Stimulated activated naive B cell treated with anti-CD40 and anti-IgM and Interleukin-4, amounts not matched to agents 10 μg/mL and 1 μg/mL and 100 μg/mL, for 72 hours (primary cell): ENCODE results near the gene MSTN.
A peak's percentile ranks its signal among the peaks of the same experiment; 100 is the strongest.

Experiments used
- ATAC-seq, 2 donors: fragments of 150-1000 bp; cut with Tn5 transposase; replicated peaks; 2 replicates each; pipeline ENCODE4 v1.10.0; 2021; ENCODE audit warnings: moderate library complexity in 1 of 2
- DNase-seq: peaks from one replicate; pipeline ENCODE4 v3.0.0; 2021
- H3K27ac Mint-ChIP-seq: one replicate; pipeline ENCODE4 v1.8.0; 2022; ENCODE audit warnings: mild to moderate bottlenecking, mixed read lengths
- H3K27me3 Mint-ChIP-seq, 2 donors: one replicate each; pipeline ENCODE4 v1.8.0; 2022; ENCODE audit warnings: mixed read lengths in 2 of 2
- H3K36me3 Mint-ChIP-seq, 2 donors: one replicate each; pipeline ENCODE4 v1.8.0; 2022; ENCODE audit warnings: mixed read lengths in 2 of 2, mild to moderate bottlenecking in 1 of 2
- H3K4me1 Mint-ChIP-seq, 2 donors: one replicate each; pipeline ENCODE4 v1.8.0; 2022; ENCODE audit warnings: mixed read lengths in 2 of 2, mild to moderate bottlenecking in 1 of 2
- H3K4me3 Mint-ChIP-seq, 2 donors: one replicate each; pipeline ENCODE4 v1.8.0; 2022; ENCODE audit warnings: mild to moderate bottlenecking in 2 of 2, mixed read lengths in 2 of 2, moderate library complexity in 1 of 2
- H3K9me3 Mint-ChIP-seq, 2 donors: one replicate each; pipeline ENCODE4 v1.8.0; 2022; ENCODE audit warnings: mixed read lengths in 2 of 2, mild to moderate bottlenecking in 1 of 2

The MSTN gene

GRCh38 chr2:190084704-190085103 lies 22.2 kb upstream of the MSTN start:
- Mint-ChIP-seq H3K4me1 (no peaks in the 10 kb centered on the region), H3K4me3 (no peak overlapping the region)

GRCh38 chr2:190082118-190082517 lies 19.6 kb upstream of the MSTN start:
- H3K4me3 Mint-ChIP-seq, result no peak overlapping the region
- no peaks in the 10 kb centered on the region for H3K36me3 Mint-ChIP-seq
- no peak for ATAC-seq
- no peak overlapping the region for H3K27ac Mint-ChIP-seq
- no peak for DNase-seq
- H3K9me3 Mint-ChIP-seq, result no peaks in the 10 kb centered on the region
- no peaks in the 10 kb centered on the region for H3K4me1 Mint-ChIP-seq
- H3K27me3 Mint-ChIP-seq, result peaks cover 5 to 10% of the 10 kb centered on the region in 2 donors

More at GRCh38 chr2:190084704-190085103, 22.2 kb upstream of the MSTN start:
- Mint-ChIP-seq H3K9me3 (no peaks in the 10 kb centered on the region), H3K27ac (no peak overlapping the region), H3K27me3 (peaks cover 0 to 5% of the 10 kb centered on the region in 2 donors), H3K36me3 (no peaks in the 10 kb centered on the region)
- ATAC-seq (no peak), DNase-seq (no peak)

- Mint-ChIP-seq H3K4me3 (no peak overlapping the region), H3K36me3 (no peaks in the 10 kb centered on the region), H3K4me1 (no peaks in the 10 kb centered on the region), H3K27ac (no peak overlapping the region), H3K9me3 (no peaks in the 10 kb centered on the region), H3K27me3 (peaks cover 5 to 10% of the 10 kb centered on the region in 2 donors)
- ATAC-seq (no peak), DNase-seq (no peak)
Measured at GRCh38 chr2:190080527-190081049, 18.1 kb upstream of the MSTN start.

GRCh38 chr2:190079160-190079559 lies 16.6 kb upstream of the MSTN start:
- Mint-ChIP-seq H3K36me3 (no peaks in the 10 kb centered on the region), H3K4me3 (no peak overlapping the region), H3K27ac (no peak overlapping the region), H3K4me1 (no peaks in the 10 kb centered on the region), H3K27me3 (peaks cover 5 to 10% of the 10 kb centered on the region in 2 donors), H3K9me3 (peaks cover 0 to 1% of the 10 kb centered on the region in 2 donors)
- DNase-seq, result no peak
- ATAC-seq, result no peak

- Mint-ChIP-seq H3K36me3 (no peaks in the 10 kb centered on the region), H3K4me3 (no peak overlapping the region), H3K27ac (no peak overlapping the region), H3K9me3 (peaks cover 0 to 1% of the 10 kb centered on the region in 2 donors), H3K27me3 (peaks cover 4 to 5% of the 10 kb centered on the region in 2 donors), H3K4me1 (no peaks in the 10 kb centered on the region)
- ATAC-seq, result no peak
- DNase-seq, result no peak
Measured at GRCh38 chr2:190075623-190076022, 13.1 kb upstream of the MSTN start.

GRCh38 chr2:190069936-190070696 lies 7.6 kb upstream of the MSTN start:
- H3K4me3 Mint-ChIP-seq, result no peak overlapping the region
- no peak overlapping the region for H3K27ac Mint-ChIP-seq
- H3K36me3 Mint-ChIP-seq, result no peaks in the 10 kb centered on the region
- H3K9me3 Mint-ChIP-seq, result no peaks in the 10 kb centered on the region
- H3K27me3 Mint-ChIP-seq, result no peaks in the 10 kb centered on the region
- DNase-seq, result no peak
- peaks cover 0 to 6% of the 10 kb centered on the region in 2 donors for H3K4me1 Mint-ChIP-seq
- ATAC-seq, result peak in 1 of 2 donors; percentile 51

GRCh38 chr2:190068764-190069163 lies 6.2 kb upstream of the MSTN start:
- H3K4me1 Mint-ChIP-seq, result peaks cover 0 to 6% of the 10 kb centered on the region in 2 donors
- no peak for DNase-seq
- no peaks in the 10 kb centered on the region for H3K9me3 Mint-ChIP-seq
- no peak overlapping the region for H3K27ac Mint-ChIP-seq
- H3K4me3 Mint-ChIP-seq, result no peak overlapping the region
- no peak for ATAC-seq
- H3K27me3 Mint-ChIP-seq, result no peaks in the 10 kb centered on the region
- no peaks in the 10 kb centered on the region for H3K36me3 Mint-ChIP-seq

GRCh38 chr2:190065839-190066238 lies 3.3 kb upstream of the MSTN start:
- Mint-ChIP-seq H3K36me3 (no peaks in the 10 kb centered on the region), H3K27ac (no peak overlapping the region), H3K9me3 (no peaks in the 10 kb centered on the region), H3K4me3 (no peak overlapping the region), H3K4me1 (peaks cover 0 to 6% of the 10 kb centered on the region in 2 donors), H3K27me3 (no peaks in the 10 kb centered on the region)
- DNase-seq (no peak), ATAC-seq (no peak)

- Mint-ChIP-seq H3K36me3 (no peaks in the 10 kb centered on the region), H3K9me3 (no peaks in the 10 kb centered on the region), H3K4me1 (peaks cover 0 to 6% of the 10 kb centered on the region in 2 donors), H3K4me3 (no peak overlapping the region), H3K27me3 (no peaks in the 10 kb centered on the region), H3K27ac (no peak overlapping the region)
- DNase-seq, result no peak
- no peak for ATAC-seq
Measured at GRCh38 chr2:190063624-190064023, 1.1 kb upstream of the MSTN start.

- Mint-ChIP-seq H3K9me3 (no peaks in the 10 kb centered on the region), H3K36me3 (no peaks in the 10 kb centered on the region), H3K4me3 (no peak overlapping the region), H3K27ac (no peak overlapping the region), H3K27me3 (no peaks in the 10 kb centered on the region), H3K4me1 (no peaks in the 10 kb centered on the region)
- ATAC-seq (no peak), DNase-seq (no peak)
Measured at GRCh38 chr2:190062053-190062452, 476 bp downstream of the MSTN start.

- H3K4me3 Mint-ChIP-seq, result no peak overlapping the region
- DNase-seq (no peak), ATAC-seq (no peak)
- no peaks in the 10 kb centered on the region for H3K9me3 Mint-ChIP-seq
- no peaks in the 10 kb centered on the region for H3K4me1 Mint-ChIP-seq
- no peaks in the 10 kb centered on the region for H3K36me3 Mint-ChIP-seq
- no peak overlapping the region for H3K27ac Mint-ChIP-seq
- no peaks in the 10 kb centered on the region for H3K27me3 Mint-ChIP-seq
Measured at GRCh38 chr2:190060626-190061025, 1.9 kb downstream of the MSTN start.

GRCh38 chr2:190060019-190060418 lies 2.5 kb downstream of the MSTN start:
- H3K9me3 Mint-ChIP-seq, result no peaks in the 10 kb centered on the region
- no peaks in the 10 kb centered on the region for H3K4me1 Mint-ChIP-seq
- no peak for DNase-seq
- no peaks in the 10 kb centered on the region for H3K36me3 Mint-ChIP-seq
- H3K27me3 Mint-ChIP-seq, result no peaks in the 10 kb centered on the region
- H3K27ac Mint-ChIP-seq, result no peak overlapping the region
- H3K4me3 Mint-ChIP-seq, result no peak overlapping the region
- no peak for ATAC-seq

GRCh38 chr2:190053426-190053825 lies 9.1 kb downstream of the MSTN start:
- Mint-ChIP-seq H3K4me1 (no peaks in the 10 kb centered on the region), H3K27ac (no peak overlapping the region)

GRCh38 chr2:190052307-190052706 lies 10.2 kb downstream of the MSTN start:
- Mint-ChIP-seq H3K9me3 (no peaks in the 10 kb centered on the region), H3K27me3 (peaks cover 0 to 4% of the 10 kb centered on the region in 2 donors), H3K27ac (no peak overlapping the region), H3K4me1 (no peaks in the 10 kb centered on the region), H3K36me3 (no peaks in the 10 kb centered on the region), H3K4me3 (no peak overlapping the region)
- ATAC-seq (no peak), DNase-seq (no peak)

More at GRCh38 chr2:190053426-190053825, 9.1 kb downstream of the MSTN start:
- Mint-ChIP-seq H3K27me3 (peaks cover 0 to 4% of the 10 kb centered on the region in 2 donors), H3K9me3 (no peaks in the 10 kb centered on the region), H3K36me3 (no peaks in the 10 kb centered on the region), H3K4me3 (no peak overlapping the region)
- no peak for DNase-seq
- ATAC-seq, result no peak

GRCh38 chr2:190051223-190051622 lies 11.3 kb downstream of the MSTN start:
- Mint-ChIP-seq H3K27ac (no peak overlapping the region), H3K36me3 (no peaks in the 10 kb centered on the region), H3K4me3 (no peak overlapping the region), H3K4me1 (no peaks in the 10 kb centered on the region), H3K27me3 (peaks cover 0 to 4% of the 10 kb centered on the region in 2 donors), H3K9me3 (no peaks in the 10 kb centered on the region)
- ATAC-seq (no peak), DNase-seq (no peak)
